ENCODE measurements around the gene CYP2J2.
"Not testable (repeated sequence)": the region's sequence is repeated elsewhere in the genome, so short reads cannot be mapped to it uniquely, and the experiment has no call there.

Gene CYP2J2

DNA sequence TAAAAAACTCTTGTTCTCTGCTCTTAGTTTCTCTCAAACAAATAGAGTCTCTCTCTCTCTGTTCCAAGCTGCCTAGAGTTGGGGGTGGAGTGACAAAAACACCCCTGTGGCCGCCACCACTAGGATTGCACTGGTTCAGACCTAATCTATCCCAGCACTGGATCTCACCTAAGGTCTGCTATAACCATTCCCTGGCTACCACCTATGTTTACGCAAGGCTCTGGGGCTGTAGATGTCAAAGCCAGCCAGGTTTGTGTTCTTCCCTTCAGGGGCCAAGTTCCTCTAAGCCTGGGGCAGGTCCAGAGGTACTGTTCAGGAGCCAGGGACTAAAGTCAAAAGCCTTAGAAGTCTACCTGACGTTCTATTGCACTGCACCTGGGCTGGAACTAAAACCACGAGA is 12.8 kb upstream of the CYP2J2 start:
- no peak overlapping the region for H3K27ac Mint-ChIP-seq
- peaks cover 21% of the 10 kb centered on the region for H3K27me3 Mint-ChIP-seq (ENCODE audit: low read depth)
- H3K4me1 Mint-ChIP-seq (ENCODE audit: low read depth): no peaks in the 10 kb centered on the region
- no peak overlapping the region for H3K4me3 Mint-ChIP-seq
- H3K36me3 Mint-ChIP-seq (ENCODE audit: low read depth): no peaks in the 10 kb centered on the region
- no peaks in the 10 kb centered on the region for H3K9me3 Mint-ChIP-seq

DNA sequence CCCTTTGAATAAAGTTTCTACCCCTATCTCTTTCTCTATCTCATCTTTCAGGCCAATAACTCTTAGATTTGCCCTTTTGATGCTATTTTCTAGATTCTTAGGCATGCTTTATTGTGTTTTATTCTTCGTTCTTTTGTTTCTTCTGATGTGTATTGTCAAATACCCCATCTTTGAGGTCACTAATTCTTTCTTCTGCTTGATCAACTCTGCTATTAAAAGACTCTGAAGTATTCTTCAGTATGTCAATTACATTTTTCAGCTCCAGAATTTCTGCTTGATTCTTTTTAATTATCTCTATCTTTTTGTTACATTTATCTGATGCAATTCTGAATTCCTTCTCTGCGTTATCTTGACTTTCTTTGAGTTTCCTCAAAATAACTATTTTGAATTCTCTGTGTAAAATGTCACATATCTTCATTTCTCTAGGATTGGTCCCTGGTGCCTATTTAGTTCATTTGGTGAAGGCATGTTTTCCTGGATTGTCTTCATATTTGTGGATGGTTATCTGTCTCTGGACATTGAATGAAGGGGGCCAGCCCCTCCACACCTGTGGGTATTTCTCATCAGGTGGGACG is 11.2 kb upstream of the CYP2J2 start:
- Mint-ChIP-seq H3K36me3 (ENCODE audit: low read depth) (no peaks in the 10 kb centered on the region), H3K4me1 (ENCODE audit: low read depth) (no peaks in the 10 kb centered on the region), H3K9me3 (no peaks in the 10 kb centered on the region), H3K27me3 (ENCODE audit: low read depth) (peaks cover 31% of the 10 kb centered on the region), H3K4me3 (no peak overlapping the region), H3K27ac (no peak overlapping the region)

DNA sequence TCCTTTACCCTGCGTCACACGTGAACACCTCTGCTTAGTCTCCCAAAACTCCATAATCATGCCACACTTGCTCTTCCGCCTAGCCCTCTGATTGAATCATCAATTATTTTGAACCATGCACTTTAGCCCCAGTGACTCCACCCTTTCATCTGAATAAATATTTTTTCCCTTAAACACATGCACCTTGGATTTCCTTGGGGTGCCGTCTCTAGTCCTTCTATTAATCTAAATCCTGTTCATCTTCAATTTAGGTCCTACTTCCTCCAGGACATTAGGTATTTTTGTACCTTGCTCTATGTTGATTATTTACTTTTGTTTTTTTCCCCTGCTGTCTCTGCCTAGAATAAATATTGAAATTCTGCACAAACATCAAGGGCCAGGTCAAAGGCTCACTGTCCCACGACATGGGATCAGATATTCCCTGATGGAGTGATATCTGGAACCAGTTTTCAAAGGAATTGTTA is 9.8 kb upstream of the CYP2J2 start:
- no peaks in the 10 kb centered on the region for H3K4me1 Mint-ChIP-seq (ENCODE audit: low read depth)
- no peak overlapping the region for H3K4me3 Mint-ChIP-seq
- H3K27me3 Mint-ChIP-seq (ENCODE audit: low read depth): peaks cover 29% of the 10 kb centered on the region
- no peak overlapping the region for H3K27ac Mint-ChIP-seq
- no peaks in the 10 kb centered on the region for H3K9me3 Mint-ChIP-seq
- no peaks in the 10 kb centered on the region for H3K36me3 Mint-ChIP-seq (ENCODE audit: low read depth)

DNA sequence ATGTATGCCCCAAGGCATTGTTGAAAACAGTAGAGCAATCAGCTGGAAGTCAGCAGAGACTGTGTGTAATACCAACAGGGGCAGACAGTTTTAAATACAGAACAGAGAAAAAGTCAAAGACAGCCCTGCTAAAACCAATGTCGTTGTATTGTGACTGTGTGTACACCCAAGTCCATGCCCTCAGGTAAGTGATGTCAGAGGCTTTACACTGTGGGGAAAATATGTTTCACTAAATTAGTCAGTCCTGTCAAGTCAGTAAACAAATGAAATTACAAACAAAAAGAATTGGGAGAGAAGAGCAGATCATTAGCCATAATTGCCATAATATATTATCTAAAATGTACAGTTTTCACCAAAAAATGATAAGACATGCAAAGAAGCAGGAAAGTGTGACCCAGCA is 2.4 kb upstream of the CYP2J2 start:
- Mint-ChIP-seq H3K36me3 (ENCODE audit: low read depth) (no peaks in the 10 kb centered on the region), H3K27ac (no peak overlapping the region), H3K4me1 (ENCODE audit: low read depth) (peaks cover 12% of the 10 kb centered on the region)

DNA sequence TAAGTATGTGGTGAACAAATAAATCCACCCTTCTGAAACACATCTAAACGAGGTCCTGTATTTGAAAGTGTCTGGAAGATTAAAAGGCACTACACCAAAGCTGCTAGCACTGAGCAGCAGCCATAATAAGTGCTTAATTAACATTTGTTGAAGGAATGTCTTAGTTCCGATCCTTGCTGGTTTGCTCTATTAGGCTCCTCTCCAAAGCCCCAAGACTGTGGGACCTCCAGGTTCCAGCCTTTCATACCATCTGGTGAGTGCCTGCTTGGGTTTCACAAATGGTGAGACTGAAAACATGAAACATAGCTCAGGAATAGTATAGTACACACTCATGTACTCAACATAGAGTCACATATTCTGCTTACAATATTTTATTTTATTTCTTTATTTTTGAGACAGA is 640 bp upstream of the CYP2J2 start:
- Mint-ChIP-seq H3K4me3 (peak overlapping the region; percentile 76), H3K9me3 (peaks cover 17% of the 10 kb centered on the region), H3K4me1 (ENCODE audit: low read depth) (peaks cover 12% of the 10 kb centered on the region), H3K36me3 (ENCODE audit: low read depth) (peaks cover 4% of the 10 kb centered on the region), H3K27me3 (ENCODE audit: low read depth) (peaks cover 47% of the 10 kb centered on the region), H3K27ac (no peak overlapping the region)

More for the DNA sequence above, 2.4 kb upstream of the CYP2J2 start:
- peaks cover 11% of the 10 kb centered on the region for H3K9me3 Mint-ChIP-seq
- no peak overlapping the region for H3K4me3 Mint-ChIP-seq
- H3K27me3 Mint-ChIP-seq (ENCODE audit: low read depth): peaks cover 56% of the 10 kb centered on the region

DNA sequence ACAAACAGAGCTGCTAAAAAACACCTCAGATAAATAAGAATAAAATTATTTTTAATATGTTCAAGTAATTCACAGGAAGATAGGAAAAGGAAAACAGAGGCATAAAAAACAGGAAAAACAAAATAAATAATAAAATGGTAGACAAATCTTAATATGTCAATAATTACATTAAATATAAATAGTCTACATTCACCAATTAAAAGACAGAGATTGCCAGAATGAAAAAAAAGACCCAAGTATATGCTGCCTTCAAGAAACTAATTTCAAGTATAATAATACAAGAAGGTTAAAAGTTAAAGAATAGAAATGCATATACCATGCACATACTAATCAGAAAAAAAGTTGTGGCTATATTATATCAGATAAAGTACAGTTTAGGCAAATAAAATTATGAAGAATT is 1.9 kb downstream of the CYP2J2 start:
- Mint-ChIP-seq H3K27ac (no peak overlapping the region), H3K4me1 (ENCODE audit: low read depth) (peaks cover 12% of the 10 kb centered on the region), H3K36me3 (ENCODE audit: low read depth) (peaks cover 4% of the 10 kb centered on the region), H3K9me3 (peaks cover 17% of the 10 kb centered on the region), H3K4me3 (no peak overlapping the region), H3K27me3 (ENCODE audit: low read depth) (peaks cover 37% of the 10 kb centered on the region)

DNA sequence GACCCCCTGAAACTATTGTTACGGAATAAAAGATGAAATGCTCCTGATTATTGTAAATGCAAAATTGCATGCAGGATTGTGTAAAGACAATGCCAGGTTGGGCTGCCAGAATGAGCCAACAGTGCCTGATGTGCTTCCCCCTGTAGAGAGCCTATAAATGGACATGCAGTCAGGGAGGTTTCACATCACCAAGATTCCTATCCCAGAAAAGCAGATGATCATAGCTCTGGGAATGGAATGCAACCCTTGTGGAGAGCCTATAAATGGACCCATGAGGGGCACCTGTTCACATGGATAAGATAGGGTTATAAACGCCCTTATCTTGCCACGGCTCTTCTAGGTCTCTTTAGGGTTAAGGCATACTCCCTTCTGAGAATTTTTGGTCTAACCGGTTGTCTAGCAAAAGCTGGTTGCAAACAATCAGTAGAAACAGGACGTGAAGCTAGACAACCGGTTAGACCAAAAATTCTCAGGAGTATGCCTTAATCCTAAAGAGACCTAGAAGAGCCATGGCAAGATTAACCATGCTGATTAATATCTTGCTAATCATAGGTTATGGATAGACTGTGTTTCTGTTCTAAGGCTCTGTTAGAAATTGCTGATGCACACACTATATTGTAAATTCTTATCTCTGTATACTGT is 5.2 kb downstream of the CYP2J2 start:
- peaks cover 12% of the 10 kb centered on the region for H3K27me3 Mint-ChIP-seq (ENCODE audit: low read depth)
- not testable (repeated sequence) for H3K36me3 Mint-ChIP-seq (ENCODE audit: low read depth); H3K4me1 Mint-ChIP-seq (ENCODE audit: low read depth); H3K27ac Mint-ChIP-seq; H3K4me3 Mint-ChIP-seq
- peaks cover 17% of the 10 kb centered on the region for H3K9me3 Mint-ChIP-seq

DNA sequence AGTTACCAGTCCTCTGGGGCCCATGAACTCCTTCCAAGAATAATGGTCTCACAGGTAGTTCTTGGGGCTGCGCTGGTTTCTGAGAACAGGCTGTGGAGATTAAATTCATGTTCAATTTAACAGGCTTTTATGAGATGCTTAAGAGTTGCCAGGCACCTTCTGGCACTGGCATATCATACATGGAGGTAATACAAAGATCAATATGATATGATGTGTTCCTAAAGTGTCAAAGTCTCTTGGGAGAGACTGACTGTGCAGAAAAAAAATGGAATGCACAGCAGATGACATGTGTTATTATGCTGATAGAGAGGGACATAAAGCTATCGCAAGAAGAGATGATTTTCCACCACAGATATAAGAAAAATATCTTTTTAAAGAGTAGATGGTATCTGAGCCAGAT is 6.8 kb downstream of the CYP2J2 start:
- Mint-ChIP-seq H3K4me3 (no peak overlapping the region), H3K4me1 (ENCODE audit: low read depth) (peaks cover 2% of the 10 kb centered on the region), H3K36me3 (ENCODE audit: low read depth) (peaks cover 4% of the 10 kb centered on the region), H3K9me3 (peaks cover 10% of the 10 kb centered on the region), H3K27me3 (ENCODE audit: low read depth) (peaks cover 12% of the 10 kb centered on the region), H3K27ac (no peak overlapping the region)

DNA sequence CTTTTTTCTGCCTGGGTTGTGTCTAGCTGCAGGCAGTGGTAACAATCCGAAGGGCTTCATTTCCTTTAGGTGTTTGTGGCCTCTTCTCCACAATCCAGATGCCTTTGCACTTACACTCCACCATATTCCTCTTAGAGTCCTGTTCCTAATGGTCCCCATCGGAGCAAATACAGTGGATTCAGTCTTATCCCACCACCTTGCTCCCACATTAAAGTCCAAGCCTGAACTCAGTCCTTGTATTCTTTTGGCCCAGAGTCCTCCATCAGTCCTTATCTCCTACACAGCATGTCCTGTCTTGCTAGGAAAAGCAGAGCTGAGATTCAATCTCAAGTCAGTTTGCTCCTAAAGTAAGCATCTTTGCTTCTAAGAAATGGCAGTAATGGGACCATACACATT is 8.8 kb downstream of the CYP2J2 start:
- peaks cover 2% of the 10 kb centered on the region for H3K4me1 Mint-ChIP-seq (ENCODE audit: low read depth)
- H3K27ac Mint-ChIP-seq: no peak overlapping the region
- no peaks in the 10 kb centered on the region for H3K9me3 Mint-ChIP-seq
- H3K36me3 Mint-ChIP-seq (ENCODE audit: low read depth): no peaks in the 10 kb centered on the region
- peaks cover 7% of the 10 kb centered on the region for H3K27me3 Mint-ChIP-seq (ENCODE audit: low read depth)
- no peak overlapping the region for H3K4me3 Mint-ChIP-seq

DNA sequence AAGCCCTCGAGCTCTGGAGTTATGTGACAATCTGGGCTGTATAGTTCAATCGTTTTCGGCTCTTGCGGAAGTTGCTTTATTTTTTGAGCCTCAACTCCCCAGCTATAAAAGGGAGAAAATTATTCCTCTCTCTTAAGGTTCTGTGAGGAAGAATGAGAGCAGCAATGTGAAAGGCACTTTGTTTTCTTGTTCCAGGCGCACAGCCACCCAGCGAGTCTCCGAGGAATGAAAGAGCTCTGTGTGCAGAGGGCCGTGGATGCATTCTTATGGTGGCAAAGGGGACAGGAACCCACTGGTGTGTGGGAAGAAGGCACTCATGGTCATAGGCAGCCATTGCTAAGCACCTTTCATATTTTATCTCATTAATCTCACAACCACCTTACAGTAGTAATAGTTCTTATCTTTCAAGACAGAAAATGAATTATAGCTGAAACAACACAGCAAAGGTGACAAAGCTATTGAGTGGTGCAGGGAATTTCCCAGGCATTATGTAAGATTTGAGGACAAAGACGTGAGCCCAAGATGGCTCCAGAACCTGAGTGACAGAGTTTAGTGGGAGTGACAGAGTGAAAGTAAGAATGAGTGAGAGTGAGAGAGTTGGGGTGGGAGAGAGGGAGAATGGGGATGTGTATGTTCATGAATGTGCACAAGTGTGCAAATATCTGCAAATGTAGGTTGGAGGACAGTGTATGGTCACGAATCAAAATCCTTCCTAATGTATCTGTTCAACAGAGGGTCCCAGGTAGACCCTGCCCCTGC is 9.4 kb downstream of the CYP2J2 start:
- Mint-ChIP-seq H3K27ac (no peak overlapping the region), H3K27me3 (ENCODE audit: low read depth) (peaks cover 7% of the 10 kb centered on the region), H3K36me3 (ENCODE audit: low read depth) (no peaks in the 10 kb centered on the region), H3K4me1 (ENCODE audit: low read depth) (peaks cover 2% of the 10 kb centered on the region), H3K9me3 (no peaks in the 10 kb centered on the region), H3K4me3 (no peak overlapping the region)

DNA sequence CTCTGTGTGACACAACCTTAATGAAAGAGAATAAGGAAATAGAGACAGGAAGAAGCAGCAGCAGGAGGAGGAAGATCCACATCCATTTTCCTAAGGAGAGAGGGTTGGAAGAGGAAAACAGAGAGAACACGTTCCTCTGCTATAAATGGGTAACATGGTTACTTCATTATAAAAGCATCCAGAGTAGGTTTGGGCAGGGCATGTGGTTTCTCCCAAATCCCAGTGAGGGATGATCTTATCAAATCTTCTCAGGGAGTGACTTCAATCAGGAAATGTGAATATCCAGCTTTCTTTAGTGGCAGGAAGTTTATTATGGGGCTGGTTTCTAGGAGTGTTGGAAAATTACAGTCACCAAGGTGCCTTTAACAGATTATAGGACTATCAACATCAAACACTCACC is 11.1 kb downstream of the CYP2J2 start:
- Mint-ChIP-seq H3K36me3 (ENCODE audit: low read depth) (peaks cover 2% of the 10 kb centered on the region), H3K27me3 (ENCODE audit: low read depth) (peaks cover 3% of the 10 kb centered on the region), H3K4me3 (no peak overlapping the region), H3K27ac (no peak overlapping the region), H3K4me1 (ENCODE audit: low read depth) (peaks cover 2% of the 10 kb centered on the region), H3K9me3 (no peaks in the 10 kb centered on the region)

DNA sequence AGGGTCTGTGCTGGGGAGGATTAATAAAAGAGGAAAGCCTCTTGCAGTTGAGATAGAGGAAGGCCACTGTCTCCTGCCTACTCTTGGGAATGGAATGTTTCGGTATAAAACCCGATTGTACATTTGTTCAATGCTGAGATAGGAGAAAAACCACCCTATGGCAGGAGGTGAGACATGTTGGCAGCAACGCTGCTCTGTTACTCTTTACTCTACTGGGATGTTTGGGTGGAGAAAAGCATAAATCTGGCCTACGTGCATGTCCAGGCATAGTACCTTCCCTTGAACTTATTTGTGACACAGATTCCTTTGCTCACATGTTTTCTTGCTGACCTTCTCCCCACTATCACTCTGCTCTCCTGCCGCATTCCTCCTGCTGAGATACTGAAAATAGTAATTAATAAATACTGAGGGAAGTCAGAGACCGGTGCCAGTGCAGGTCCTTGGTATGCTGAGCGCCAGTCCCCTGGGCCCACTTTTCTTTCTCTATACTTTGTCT is 11.7 kb downstream of the CYP2J2 start:
- not testable (repeated sequence) for H3K9me3 Mint-ChIP-seq; H3K27me3 Mint-ChIP-seq (ENCODE audit: low read depth); H3K27ac Mint-ChIP-seq; H3K36me3 Mint-ChIP-seq (ENCODE audit: low read depth); H3K4me1 Mint-ChIP-seq (ENCODE audit: low read depth); H3K4me3 Mint-ChIP-seq

DNA sequence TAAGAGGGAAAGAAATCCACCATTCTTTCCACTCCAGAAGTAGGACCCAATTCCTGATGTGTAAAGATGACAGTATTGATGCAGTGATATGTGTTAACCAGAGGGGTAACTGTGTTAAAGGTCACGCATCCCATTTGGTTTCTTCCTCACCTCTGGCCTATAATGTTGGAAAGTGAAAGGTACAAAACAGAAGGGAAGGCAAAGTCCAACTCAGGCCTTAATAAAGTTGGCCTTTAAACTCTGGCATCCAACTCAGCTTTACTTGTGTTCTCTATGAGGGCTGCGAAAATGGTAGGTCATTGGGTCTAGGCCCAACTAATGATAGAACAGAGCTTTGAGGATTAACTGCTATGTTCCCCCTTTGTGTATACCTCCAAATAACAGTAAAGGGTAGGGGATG is 17.9 kb downstream of the CYP2J2 start:
- Mint-ChIP-seq H3K36me3 (ENCODE audit: low read depth) (peaks cover 2% of the 10 kb centered on the region), H3K27me3 (ENCODE audit: low read depth) (no peaks in the 10 kb centered on the region), H3K27ac (no peak overlapping the region), H3K4me1 (ENCODE audit: low read depth) (no peaks in the 10 kb centered on the region), H3K9me3 (no peaks in the 10 kb centered on the region), H3K4me3 (no peak overlapping the region)

DNA sequence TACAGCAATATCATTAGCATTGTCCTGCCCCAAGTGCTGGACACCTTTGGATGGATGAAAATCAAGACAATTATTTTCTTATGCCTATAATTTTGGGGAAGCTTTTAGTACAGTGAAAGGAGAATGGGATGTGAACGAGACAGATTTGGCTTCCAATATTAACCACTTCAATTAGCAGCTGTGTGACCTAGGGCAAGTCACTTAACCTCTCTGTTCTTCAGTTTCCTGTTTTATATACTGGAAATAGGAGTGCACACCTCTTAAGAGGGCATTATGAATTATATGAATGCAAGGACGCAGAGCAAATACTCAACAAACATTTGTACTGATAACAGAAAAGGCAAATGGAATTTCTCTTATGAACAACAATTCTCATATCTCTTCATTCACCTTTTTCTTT is 18.5 kb downstream of the CYP2J2 start:
- Mint-ChIP-seq H3K27ac (no peak overlapping the region), H3K4me1 (ENCODE audit: low read depth) (no peaks in the 10 kb centered on the region), H3K4me3 (no peak overlapping the region), H3K36me3 (ENCODE audit: low read depth) (peaks cover 2% of the 10 kb centered on the region), H3K27me3 (ENCODE audit: low read depth) (no peaks in the 10 kb centered on the region), H3K9me3 (no peaks in the 10 kb centered on the region)

DNA sequence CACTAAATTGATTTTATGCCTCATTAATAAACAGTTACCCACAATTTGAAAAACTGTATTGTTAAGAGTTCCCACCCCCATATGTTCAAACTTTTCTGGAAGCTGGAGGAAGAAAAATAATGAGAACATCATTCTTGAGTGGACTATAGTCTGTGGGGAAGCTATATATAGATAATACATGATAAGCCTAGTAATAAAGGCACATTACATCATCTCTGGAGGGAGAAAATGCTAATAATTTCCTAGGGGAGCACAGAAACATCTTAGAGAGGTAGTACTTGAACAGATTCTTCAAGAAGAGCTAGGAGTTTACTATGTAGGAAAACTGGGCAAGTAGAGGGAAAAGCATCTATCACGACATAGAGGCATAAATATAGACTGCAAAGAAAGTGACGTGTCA is 19.6 kb downstream of the CYP2J2 start:
- no peak overlapping the region for H3K27ac Mint-ChIP-seq
- no peaks in the 10 kb centered on the region for H3K9me3 Mint-ChIP-seq
- no peaks in the 10 kb centered on the region for H3K4me1 Mint-ChIP-seq (ENCODE audit: low read depth)
- no peaks in the 10 kb centered on the region for H3K27me3 Mint-ChIP-seq (ENCODE audit: low read depth)
- H3K36me3 Mint-ChIP-seq (ENCODE audit: low read depth): peaks cover 2% of the 10 kb centered on the region
- H3K4me3 Mint-ChIP-seq: no peak overlapping the region
